Kidney epithelial cell (primary cell): ENCODE data around the gene GABBR2. TPM values are rescaled to one million over a fixed set of nuclear protein-coding genes. Genes with fewer than 3 reads are reported as not detected.
"Not testable (repeated sequence)": the region's sequence is repeated elsewhere in the genome, so short reads cannot be mapped to it uniquely, and the experiment has no call there.

Experiments used
- DNase-seq: peaks from one replicate; pipeline ENCODE4 v3.0.0-alpha.2; 2010; ENCODE audit warnings: low read depth
- H3K27me3 ChIP-seq: 2 replicates; pipeline ENCODE4 v1.6.0; 2011; ENCODE audit warnings: low read length; ENCODE audit not compliant: control insufficient read depth, insufficient read depth
- H3K36me3 ChIP-seq: 2 replicates; pipeline ENCODE4 v1.5.1; 2011; ENCODE audit warnings: low read length; ENCODE audit not compliant: control insufficient read depth, insufficient read depth
- H3K4me3 ChIP-seq: 2 replicates; pipeline ENCODE4 v1.5.1; 2011; ENCODE audit warnings: low read depth, mild to moderate bottlenecking, control low read depth, low read length
- CTCF ChIP-seq: IDR thresholded peaks from 2 replicates; pipeline ENCODE4 v1.5.1; 2011; ENCODE audit warnings: mild to moderate bottlenecking, moderate library complexity, low read length, control low read depth, inconsistent platforms; ENCODE audit not compliant: insufficient read depth, poor library complexity, severe bottlenecking
- total RNA-seq: library from RNA; depleted of rRNA; stranded (reverse); fragments of >200 nt; gene quantifications from 2 replicates; pipeline ENCODE4 v1.2.3, GENCODE V29; 2015

The GABBR2 gene
- total RNA-seq, 1 donor from 2014 or later, result 10.8 TPM

- DNase-seq, result no peak
- TF ChIP-seq CTCF, result no peak
- no peaks in the 10 kb centered on the region for H3K27me3 ChIP-seq
- no peak overlapping the region for H3K4me3 ChIP-seq
- no peaks in the 10 kb centered on the region for H3K36me3 ChIP-seq
These were observed 204.9 kb downstream of the GABBR2 start for GRCh38 chr9:98503867-98504266.

DNA sequence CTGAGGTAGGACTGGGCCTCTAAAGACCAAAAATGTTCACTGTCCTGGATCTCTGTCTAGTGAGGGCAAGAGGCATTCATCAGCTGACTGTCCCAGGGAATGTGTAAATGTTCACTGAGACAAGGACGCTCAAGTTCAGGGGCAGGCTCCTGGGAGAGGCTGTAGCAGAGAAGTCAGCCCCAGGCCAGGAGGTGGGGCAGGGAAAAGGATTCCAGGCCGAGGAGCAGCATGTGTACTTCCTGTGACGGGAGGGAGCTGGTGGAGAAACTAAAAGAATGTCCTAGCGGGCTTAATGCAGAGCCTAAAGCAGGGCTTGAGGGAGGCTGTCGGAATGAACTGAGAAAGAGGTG lies 205.8 kb downstream of the GABBR2 start:
- DNase-seq, result no peak
- H3K27me3 ChIP-seq, result no peaks in the 10 kb centered on the region
- no peak for TF ChIP-seq CTCF
- H3K36me3 ChIP-seq, result no peaks in the 10 kb centered on the region
- H3K4me3 ChIP-seq, result no peak overlapping the region

- Histone ChIP-seq H3K4me3 (no peak overlapping the region), H3K27me3 (no peaks in the 10 kb centered on the region), H3K36me3 (no peaks in the 10 kb centered on the region)
- DNase-seq, result no peak
- TF ChIP-seq CTCF, result no peak
These were observed 206.3 kb downstream of the GABBR2 start for GRCh38 chr9:98502311-98502975.

GRCh38 chr9:98501819-98502218 lies 206.9 kb downstream of the GABBR2 start:
- Histone ChIP-seq H3K4me3 (no peak overlapping the region), H3K27me3 (no peaks in the 10 kb centered on the region), H3K36me3 (no peaks in the 10 kb centered on the region)
- TF ChIP-seq CTCF, result no peak
- no peak for DNase-seq

- DNase-seq, H3K27me3 ChIP-seq, H3K36me3 ChIP-seq, H3K4me3 ChIP-seq: not testable (repeated sequence)
These were observed 207.5 kb downstream of the GABBR2 start for GRCh38 chr9:98501259-98501658.

DNA sequence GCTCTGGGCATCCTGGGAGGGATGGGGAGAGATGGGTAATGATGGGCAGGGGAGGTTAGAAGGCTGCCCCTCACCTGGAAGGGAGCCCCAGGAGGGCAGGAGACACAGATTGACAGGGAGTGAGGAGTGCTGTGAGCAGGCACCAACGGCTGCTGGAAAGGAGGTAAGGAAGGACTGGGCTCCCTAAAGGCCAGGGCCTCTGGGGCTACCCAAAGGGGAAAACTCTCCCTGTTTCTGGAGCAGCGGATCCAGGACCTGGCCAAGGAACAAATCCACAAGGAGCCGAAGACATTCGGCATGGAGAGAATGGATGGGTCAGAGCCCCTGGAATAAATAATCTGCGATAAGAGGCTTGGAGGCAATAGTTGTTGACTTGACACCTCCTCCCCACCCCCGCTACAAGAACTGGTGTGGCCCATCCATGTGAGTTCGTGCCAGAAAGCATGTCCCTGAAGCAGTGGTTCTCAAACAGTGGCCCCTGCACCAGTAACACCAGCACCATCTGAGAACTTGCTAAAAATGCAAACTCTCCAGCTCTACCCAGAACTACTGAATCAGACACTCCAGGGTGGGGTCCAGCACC lies 208.3 kb downstream of the GABBR2 start:
- no peak for DNase-seq
- Histone ChIP-seq H3K4me3 (no peak overlapping the region), H3K27me3 (no peaks in the 10 kb centered on the region), H3K36me3 (no peaks in the 10 kb centered on the region)
- no peak for TF ChIP-seq CTCF
